Breast epithelium (tissue), 3 donors: ENCODE data around the gene RABL2A.
"Not testable (repeated sequence)": the region's sequence is repeated elsewhere in the genome, so short reads cannot be mapped to it uniquely, and the experiment has no call there.

Experiments used
- CTCF ChIP-seq, 3 donors: fragments of 450-650 bp; IDR thresholded peaks; one replicate each; pipeline ENCODE4 v1.5.1; 2016 to 2017; ENCODE audit warnings: antibody characterized with exemption in 3 of 3, mild to moderate bottlenecking in 3 of 3, moderate library complexity in 3 of 3
- POLR2A ChIP-seq: fragments of 450-650 bp; IDR thresholded peaks from one replicate; pipeline ENCODE4 v1.6.1; 2016; ENCODE audit warnings: antibody characterized with exemption, mild to moderate bottlenecking, moderate library complexity

GRCh38 chr2:113584311-113585092, 42.6 kb upstream of the RABL2A start:
- not testable (repeated sequence) for TF ChIP-seq CTCF (IDR thresholded peaks at IDR 0.05); POLR2A
